HCT116 (cell line): ENCODE measurements around the gene SRPK2. TPM values are rescaled to one million over a fixed set of nuclear protein-coding genes. Genes with fewer than 3 reads are reported as not detected.

Experiments used
- ATAC-seq: fragments of 200-7000 bp; cut with Tn5 transposase; 2 replicates; pipeline ENCODE4 v1.9.1; 2020; ENCODE audit warnings: mild to moderate bottlenecking, moderate library complexity
- BruUV-seq: library from RNA; stranded (reverse); fragments of 400-500 nt; replicated peaks from 2 replicates; lab custom pipeline; 2021; lab: Mats Ljungman, UMichigan
- CTCF ChIA-PET: fragments of 300-600 bp; sonication (Branson Sonifier 250); formaldehyde crosslinking; loops from one replicate; lab custom pipeline; 2021; ENCODE audit warnings: antibody characterized with exemption; lab: Charles Lee
- POLR2A ChIA-PET: fragments of 300-600, 350-600 bp; sonication (Branson Sonifier 250); formaldehyde crosslinking; loops from one replicate; lab custom pipeline; 2021; ENCODE audit warnings: antibody characterized with exemption; lab: Charles Lee
- RAD21 ChIA-PET, 2 experiments: fragments of 300-600 bp; sonication (Branson Sonifier 250); formaldehyde crosslinking; loops; one replicate each; lab custom pipeline; 2023; ENCODE audit warnings: low total read pairs in 2 of 2; ENCODE audit not compliant: uncharacterized antibody in 2 of 2, unreplicated experiment in 2 of 2, low non-redundant PET in 1 of 2; lab: Charles Lee
- DNase-seq: peaks from one replicate; pipeline ENCODE4 v3.0.0-alpha.2; 2010; ENCODE audit warnings: low read depth, low spot score
- H2AFZ ChIP-seq: fragments of 200-600 bp; shearing (Covaris generic), sonication (generic); 2 replicates; pipeline ENCODE4 v1.6.1; 2017; ENCODE audit warnings: low read depth, mixed run types, mixed read lengths, antibody characterized with exemption, low read length; ENCODE audit not compliant: poor library complexity, severe bottlenecking
- H3K27ac ChIP-seq: 2 replicates; pipeline ENCODE4 v1.5.1; 2012; ENCODE audit warnings: low read depth, low read length
- H3K27me3 ChIP-seq: fragments of 200-600 bp; sonication (generic); 2 replicates; pipeline ENCODE4 v1.6.1; 2016; ENCODE audit warnings: mixed run types, low read length, mixed read lengths; ENCODE audit not compliant: insufficient read depth
- H3K36me3 ChIP-seq, 2 experiments: fragments of 200-500 bp in 1 of 2; fragments of 200-600 bp in 1 of 2; sonication (Bioruptor generic) in 1 of 2; sonication (generic) in 1 of 2; 2 replicates each; pipeline versions ENCODE4 v1.5.1 to v1.6.1; 2014 to 2016; ENCODE audit warnings: low read length in 2 of 2, inconsistent platforms in 1 of 2, mixed read lengths in 1 of 2, mixed run types in 1 of 2; ENCODE audit not compliant: insufficient read depth in 2 of 2, control insufficient read depth in 1 of 2
- H3K4me1 ChIP-seq, 2 experiments: fragments of 200-600 bp in 1 of 2; sonication (generic) in 1 of 2; 2 replicates each; pipeline versions ENCODE4 v1.5.1 to v1.6.1; 2012 to 2017; ENCODE audit warnings: low read length in 2 of 2, inconsistent platforms in 1 of 2, mild to moderate bottlenecking in 1 of 2, mixed read lengths in 1 of 2, mixed run types in 1 of 2, moderate library complexity in 1 of 2; ENCODE audit not compliant: insufficient read depth in 2 of 2, control insufficient read depth in 1 of 2
- H3K4me2 ChIP-seq: fragments of 200-600 bp; sonication (generic); 2 replicates; pipeline ENCODE4 v1.6.1; 2017; ENCODE audit warnings: mixed run types, low read length, mixed read lengths
- H3K4me3 ChIP-seq, 2 experiments: fragments of 200-600 bp in 1 of 2; sonication (generic) in 1 of 2; replicated peaks in 1 of 2; 2 replicates each; pipeline ENCODE4 v1.5.1; 2011 to 2016; ENCODE audit warnings: low read length in 2 of 2, control low read depth in 1 of 2, low read depth in 1 of 2, mild to moderate bottlenecking in 1 of 2, mixed read lengths in 1 of 2, mixed run types in 1 of 2
- H3K79me2 ChIP-seq: fragments of 200-600 bp; sonication (generic); 2 replicates; pipeline ENCODE4 v1.6.1; 2017; ENCODE audit warnings: mild to moderate bottlenecking, mixed run types, low read length, moderate library complexity, mixed read lengths; ENCODE audit not compliant: insufficient read depth
- H3K9ac ChIP-seq: fragments of 200-600 bp; sonication (generic); 2 replicates; pipeline ENCODE4 v1.6.1; 2016; ENCODE audit warnings: low read length, mixed read lengths
- H3K9me2 ChIP-seq: fragments of 200-600 bp; sonication (generic), shearing (Covaris generic); 2 replicates; pipeline ENCODE4 v1.6.1; 2017; ENCODE audit warnings: mixed run types, mild to moderate bottlenecking, moderate library complexity; ENCODE audit not compliant: insufficient read depth
- H3K9me3 ChIP-seq, 2 experiments: fragments of 200-500 bp in 1 of 2; fragments of 200-600 bp in 1 of 2; sonication (Bioruptor generic) in 1 of 2; sonication (generic) in 1 of 2; 2 replicates each; pipeline ENCODE4 v1.6.1; 2014 to 2017; ENCODE audit warnings: low read length in 2 of 2, mixed read lengths in 2 of 2, inconsistent platforms in 1 of 2, low read depth in 1 of 2, mild to moderate bottlenecking in 1 of 2, mixed run types in 1 of 2, moderate library complexity in 1 of 2; ENCODE audit not compliant: control insufficient read depth in 1 of 2, insufficient read depth in 1 of 2
- H4K20me1 ChIP-seq: fragments of 200-600 bp; sonication (generic), shearing (Covaris generic); 2 replicates; pipeline ENCODE4 v1.6.1; 2017; ENCODE audit warnings: mixed run types, mild to moderate bottlenecking, moderate library complexity; ENCODE audit not compliant: insufficient read depth
- ATF3 ChIP-seq: IDR thresholded peaks from 2 replicates; pipeline ENCODE4 v1.6.1; 2012
- CBX3 ChIP-seq: IDR thresholded peaks from 2 replicates; pipeline ENCODE4 v1.6.1; 2012; ENCODE audit warnings: low read depth
- CEBPB ChIP-seq: IDR thresholded peaks from 2 replicates; pipeline ENCODE4 v1.6.1; 2012; ENCODE audit warnings: low read depth
- EGR1 ChIP-seq: IDR thresholded peaks from 2 replicates; pipeline ENCODE4 v1.6.1; 2012; ENCODE audit warnings: low read depth
- ELF1 ChIP-seq: IDR thresholded peaks from 2 replicates; pipeline ENCODE4 v1.6.1; 2012; ENCODE audit warnings: low read depth, borderline replicate concordance
- EZH2 ChIP-seq: fragments of 200-600 bp; sonication (generic); IDR thresholded peaks from 2 replicates; pipeline ENCODE4 v1.6.1; 2017; ENCODE audit warnings: antibody characterized with exemption, mixed run types
- EZH2phosphoT487 ChIP-seq: fragments of 200-600 bp; IDR thresholded peaks from 2 replicates; pipeline ENCODE4 v1.6.1; 2018; ENCODE audit warnings: antibody characterized with exemption, borderline replicate concordance
- POLR2A ChIP-seq: IDR thresholded peaks from 2 replicates; pipeline ENCODE4 v1.7.0; 2011; ENCODE audit warnings: borderline replicate concordance; ENCODE audit not compliant: insufficient read depth, insufficient read length; ENCODE audit errors: extremely low read depth
- SIN3A ChIP-seq: IDR thresholded peaks from 2 replicates; pipeline ENCODE4 v1.6.1; 2012; ENCODE audit warnings: low read depth
- SP1 ChIP-seq: IDR thresholded peaks from 2 replicates; pipeline ENCODE4 v1.6.1; 2012; ENCODE audit warnings: low read depth
- ZFX ChIP-seq: fragments of 450-650 bp; IDR thresholded peaks from 2 replicates; pipeline ENCODE4 v1.6.1; 2017
- ZNF274 ChIP-seq: fragments of 200-500 bp; sonication (Bioruptor generic); IDR thresholded peaks from 2 replicates; pipeline ENCODE4 v1.6.1; 2014; ENCODE audit warnings: mild to moderate bottlenecking, low read depth, low read length, inconsistent platforms
- intact Hi-C: fragments of 100-400 bp; cut with micrococcal nuclease; formaldehyde crosslinking; loops from 2 replicates; pipeline ENCODE4 v1.10.0; 2022
- total RNA-seq: library from RNA; stranded (reverse); gene quantifications from one replicate; pipeline ENCODE4 v1.2.1, GENCODE V29; 2021; ENCODE audit not compliant: unreplicated experiment

Gene SRPK2
- total RNA-seq, 1 experiment from 2014 or later: 37.4 TPM

GRCh38 chr7:105084581-105084980 is 304.1 kb downstream of the SRPK2 start:
- no peak overlapping the region for H3K4me2 ChIP-seq
- no peaks in the 10 kb centered on the region for H3K79me2 ChIP-seq
- H3K9me2 ChIP-seq: no peaks in the 10 kb centered on the region
- POLR2A ChIA-PET: no interaction called here
- H2AFZ ChIP-seq: no peak overlapping the region
- H3K36me3 ChIP-seq: peaks cover 6% of the 10 kb centered on the region in 2 experiments; a peak in 2 of 4 replicates
- TF ChIP-seq EZH2: no peak
- TF ChIP-seq POLR2A: no peak
- no peak for TF ChIP-seq CEBPB
- no peak for TF ChIP-seq ZFX
- no peak for TF ChIP-seq ZNF274
- no peak for TF ChIP-seq ATF3
- TF ChIP-seq EZH2phosphoT487: no peak
- no peak for TF ChIP-seq SP1
- TF ChIP-seq EGR1: no peak
- TF ChIP-seq SIN3A: no peak
- no peak for TF ChIP-seq CBX3
- TF ChIP-seq, all 23 proteins: peak for 0
- CTCF ChIA-PET: interaction anchor here (1.3 kb wide), 1 partner anchor 103 kb away, joined by 4 read pairs; no protein-coding TSS in a partner anchor
- Histone ChIP-seq H4K20me1 (no peaks in the 10 kb centered on the region), H3K4me3 (no peak overlapping the region), H3K9ac (no peak overlapping the region), H3K27ac (no peak overlapping the region), H3K27me3 (no peaks in the 10 kb centered on the region), H3K4me1 (peaks cover 5% of the 10 kb centered on the region in 2 experiments; a peak in 3 of 4 replicates), H3K9me3 (no peaks in the 10 kb centered on the region)
- intact Hi-C loops: no loop called here
- BruUV-seq: no TSS peak
- ATAC-seq: no peak
- RAD21 ChIA-PET: no interaction called here
- DNase-seq: no peak

GRCh38 chr7:105079348-105079747 is 309.4 kb downstream of the SRPK2 start:
- POLR2A ChIA-PET: no interaction called here
- no peak overlapping the region for H3K4me2 ChIP-seq
- no peaks in the 10 kb centered on the region; the same call in 1 of the 2 replicates for H4K20me1 ChIP-seq
- peaks cover 29 to 34% of the 10 kb centered on the region in 2 experiments for H3K36me3 ChIP-seq
- no TSS peak for BruUV-seq
- RAD21 ChIA-PET: no interaction called here
- no peaks in the 10 kb centered on the region for H3K4me1 ChIP-seq
- no peak overlapping the region for H3K27ac ChIP-seq
- no peaks in the 10 kb centered on the region for H3K27me3 ChIP-seq
- H3K9me3 ChIP-seq: no peaks in the 10 kb centered on the region
- DNase-seq (no peak), ATAC-seq (no peak)
- CTCF ChIA-PET: no interaction called here
- H3K9me2 ChIP-seq: no peaks in the 10 kb centered on the region
- TF ChIP-seq ELF1: no peak
- H3K9ac ChIP-seq: no peak overlapping the region
- H3K4me3 ChIP-seq: no peak overlapping the region
- H2AFZ ChIP-seq: no peak overlapping the region
- intact Hi-C loops: no loop called here
- H3K79me2 ChIP-seq: 0 out of 2 replicates have a peak, but pooled peaks cover 5% of the 10 kb centered on the region
